Measurements from ENCODE around the gene SLC22A17. TPM values are rescaled to one million over a fixed set of nuclear protein-coding genes. Genes with fewer than 3 reads are reported as not detected.

Gene SLC22A17
- polyA plus RNA-seq, 1 donor from 2014 or later = 182 TPM

GRCh38 chr14:23370221-23370620 is 17.5 kb upstream of the SLC22A17 start:
- no peak for TF ChIP-seq EZH2 (IDR thresholded peaks at IDR 0.05; ENCODE audit: borderline replicate concordance, insufficient read depth, low read length, poor library complexity, severe bottlenecking)
- no peak for TF ChIP-seq CTCF (IDR thresholded peaks at IDR 0.05; ENCODE audit: poor library complexity, severe bottlenecking)
- TF ChIP-seq TAF1 (IDR thresholded peaks at IDR 0.05; ENCODE audit: low read depth) = no peak
- no peak for TF ChIP-seq MXI1 (conservative IDR thresholded peaks at IDR 0.05; ENCODE audit: poor library complexity, severe bottlenecking)
- H3F3A ChIP-seq (ENCODE audit: insufficient read depth, low read length, poor library complexity, severe bottlenecking) = no peaks in the 10 kb centered on the region
- no peak overlapping the region for H3K27ac ChIP-seq (ENCODE audit: low read length)
- H4K20me1 ChIP-seq (ENCODE audit: insufficient read depth) = no peaks in the 10 kb centered on the region
- no peak overlapping the region for H3K4me2 ChIP-seq (ENCODE audit: low read length)
- H3K27me3 ChIP-seq (ENCODE audit: insufficient read depth, low read depth, low read length) = peaks cover 10% of the 10 kb centered on the region
- H3K9ac ChIP-seq (ENCODE audit: low read length) = no peak overlapping the region
- H2AFZ ChIP-seq (ENCODE audit: low read depth, low read length) = no peak overlapping the region
- H3K36me3 ChIP-seq (ENCODE audit: insufficient read depth, low read length) = no peaks in the 10 kb centered on the region
- H3K4me3 ChIP-seq (ENCODE audit: low read length) = no peak overlapping the region
- no peaks in the 10 kb centered on the region for H3K9me3 ChIP-seq (ENCODE audit: low read length)
- no peaks in the 10 kb centered on the region for H3K79me2 ChIP-seq (replicated peaks; ENCODE audit: insufficient read depth, low read length)
- H3K9me2 ChIP-seq (ENCODE audit: insufficient read depth, low read length) = no peaks in the 10 kb centered on the region

GRCh38 chr14:23366426-23366921 is 13.8 kb upstream of the SLC22A17 start:
- H3K4me3 ChIP-seq (ENCODE audit: low read length) = no peak overlapping the region
- H3K9ac ChIP-seq (ENCODE audit: low read length) = no peak overlapping the region
- H4K20me1 ChIP-seq (ENCODE audit: insufficient read depth) = no peaks in the 10 kb centered on the region
- no peaks in the 10 kb centered on the region for H3K36me3 ChIP-seq (ENCODE audit: insufficient read depth, low read length)
- H2AFZ ChIP-seq (ENCODE audit: low read depth, low read length) = no peak overlapping the region
- H3K4me2 ChIP-seq (ENCODE audit: low read length) = no peak overlapping the region
- H3K27ac ChIP-seq (ENCODE audit: low read length) = no peak overlapping the region
- H3F3A ChIP-seq (ENCODE audit: insufficient read depth, low read length, poor library complexity, severe bottlenecking) = no peaks in the 10 kb centered on the region
- H3K27me3 ChIP-seq (ENCODE audit: insufficient read depth, low read depth, low read length) = peaks cover 12% of the 10 kb centered on the region
- peaks cover 23% of the 10 kb centered on the region for H3K79me2 ChIP-seq (replicated peaks; ENCODE audit: insufficient read depth, low read length)
- TF ChIP-seq RAD21 (conservative IDR thresholded peaks at IDR 0.05) = no peak
- TF ChIP-seq EZH2 (IDR thresholded peaks at IDR 0.05; ENCODE audit: borderline replicate concordance, insufficient read depth, low read length, poor library complexity, severe bottlenecking) = no peak
- TF ChIP-seq POLR2AphosphoS5 (IDR thresholded peaks at IDR 0.05) = no peak
- no peak for TF ChIP-seq TAF1 (IDR thresholded peaks at IDR 0.05; ENCODE audit: low read depth)
- TF ChIP-seq EP300 (conservative IDR thresholded peaks at IDR 0.05; ENCODE audit: poor library complexity, severe bottlenecking) = no peak
- TF ChIP-seq REST (IDR thresholded peaks at IDR 0.05; ENCODE audit: borderline replicate concordance) = no peak
- no peak for TF ChIP-seq SMC3 (conservative IDR thresholded peaks at IDR 0.05; ENCODE audit: poor library complexity)
- TF ChIP-seq MXI1 (conservative IDR thresholded peaks at IDR 0.05; ENCODE audit: poor library complexity, severe bottlenecking) = no peak
- no peak for TF ChIP-seq CTCF (IDR thresholded peaks at IDR 0.05; ENCODE audit: poor library complexity, severe bottlenecking)
- no peaks in the 10 kb centered on the region for H3K9me3 ChIP-seq (ENCODE audit: low read length)
- H3K9me2 ChIP-seq (ENCODE audit: insufficient read depth, low read length) = no peaks in the 10 kb centered on the region
